LNCaP clone FGC (cell line): Measurements from ENCODE around the gene KRT78.

Experiments used
- DNase-seq: peaks from one replicate; pipeline ENCODE4 v3.0.0-alpha.2; 2011; ENCODE audit warnings: low read depth
- H3K4me3 ChIP-seq: 2 replicates; pipeline ENCODE4 v1.5.1; 2011; ENCODE audit warnings: mild to moderate bottlenecking, low read depth, low read length, control low read depth
- TF ChIP-seq, protein P1 (sequence below): IDR thresholded peaks from 2 replicates; pipeline ENCODE4 v1.5.1; 2012; ENCODE audit warnings: mild to moderate bottlenecking; ENCODE audit not compliant: control insufficient read depth, insufficient read depth; ENCODE audit errors: extremely low read depth

The KRT78 gene

GRCh38 chr12:52848661-52849255 lies at the start of gene KRT78:
Gene KRT78 (minus strand): TSS chr12:52848994. CDS start chr12:52848930, 64 bp downstream.
- DNase-seq: no peak
- TF ChIP-seq, protein P1, sequence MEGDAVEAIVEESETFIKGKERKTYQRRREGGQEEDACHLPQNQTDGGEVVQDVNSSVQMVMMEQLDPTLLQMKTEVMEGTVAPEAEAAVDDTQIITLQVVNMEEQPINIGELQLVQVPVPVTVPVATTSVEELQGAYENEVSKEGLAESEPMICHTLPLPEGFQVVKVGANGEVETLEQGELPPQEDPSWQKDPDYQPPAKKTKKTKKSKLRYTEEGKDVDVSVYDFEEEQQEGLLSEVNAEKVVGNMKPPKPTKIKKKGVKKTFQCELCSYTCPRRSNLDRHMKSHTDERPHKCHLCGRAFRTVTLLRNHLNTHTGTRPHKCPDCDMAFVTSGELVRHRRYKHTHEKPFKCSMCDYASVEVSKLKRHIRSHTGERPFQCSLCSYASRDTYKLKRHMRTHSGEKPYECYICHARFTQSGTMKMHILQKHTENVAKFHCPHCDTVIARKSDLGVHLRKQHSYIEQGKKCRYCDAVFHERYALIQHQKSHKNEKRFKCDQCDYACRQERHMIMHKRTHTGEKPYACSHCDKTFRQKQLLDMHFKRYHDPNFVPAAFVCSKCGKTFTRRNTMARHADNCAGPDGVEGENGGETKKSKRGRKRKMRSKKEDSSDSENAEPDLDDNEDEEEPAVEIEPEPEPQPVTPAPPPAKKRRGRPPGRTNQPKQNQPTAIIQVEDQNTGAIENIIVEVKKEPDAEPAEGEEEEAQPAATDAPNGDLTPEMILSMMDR: no peak

DNA sequence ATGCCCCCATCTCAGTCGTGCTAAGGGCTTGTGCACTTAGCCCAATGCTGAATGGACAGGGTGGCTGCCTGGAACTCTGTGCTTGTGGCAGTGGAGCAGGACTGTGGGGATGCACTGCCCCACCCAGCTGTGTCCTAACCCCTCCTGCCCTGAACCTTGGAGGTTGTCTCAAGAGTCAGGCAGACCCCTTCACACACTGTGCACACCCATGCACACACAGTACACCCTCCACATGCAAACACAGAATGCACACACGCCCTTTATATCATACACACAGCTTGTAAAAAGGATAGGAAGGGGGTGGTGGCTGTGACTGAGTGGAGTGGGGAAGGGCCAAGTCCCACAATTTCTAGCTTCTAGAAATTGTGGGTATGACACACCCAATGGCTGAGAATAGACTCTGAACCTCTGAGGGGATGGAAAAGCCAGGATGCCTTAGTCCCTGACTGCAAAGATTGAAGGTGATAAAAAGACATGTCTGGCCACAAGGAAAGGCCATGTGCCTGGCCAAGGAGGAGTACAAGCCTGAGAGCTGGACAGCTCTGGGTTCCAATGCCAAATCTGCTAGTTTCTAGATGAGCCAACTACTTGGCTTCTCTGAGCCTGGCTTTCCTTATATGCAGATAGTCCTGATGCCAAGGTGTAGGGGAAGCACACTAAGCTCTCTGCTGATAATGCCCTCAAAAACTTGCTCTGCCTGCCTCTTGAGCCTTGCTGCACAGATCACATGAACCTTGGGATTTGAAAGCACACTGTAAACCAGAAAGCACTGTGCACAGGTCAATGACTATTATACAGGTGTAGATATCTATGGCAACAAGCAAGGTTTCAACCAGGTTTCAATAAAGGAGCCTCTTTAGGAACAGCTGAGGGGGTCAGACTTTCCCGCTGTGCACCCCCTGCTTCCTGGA lies 47.7 kb upstream of the KRT78 start:
- no peak for DNase-seq
- TF ChIP-seq, protein P1: no peak
- H3K4me3 ChIP-seq: no peak overlapping the region

More at GRCh38 chr12:52848661-52849255, at the start of gene KRT78:
- no peak within 1 kb of the TSS for H3K4me3 ChIP-seq

- TF ChIP-seq, protein P1: no peak
- DNase-seq: no peak
- no peak overlapping the region for H3K4me3 ChIP-seq
Observed at GRCh38 chr12:52895726-52896189, 47.0 kb upstream of the KRT78 start.

DNA sequence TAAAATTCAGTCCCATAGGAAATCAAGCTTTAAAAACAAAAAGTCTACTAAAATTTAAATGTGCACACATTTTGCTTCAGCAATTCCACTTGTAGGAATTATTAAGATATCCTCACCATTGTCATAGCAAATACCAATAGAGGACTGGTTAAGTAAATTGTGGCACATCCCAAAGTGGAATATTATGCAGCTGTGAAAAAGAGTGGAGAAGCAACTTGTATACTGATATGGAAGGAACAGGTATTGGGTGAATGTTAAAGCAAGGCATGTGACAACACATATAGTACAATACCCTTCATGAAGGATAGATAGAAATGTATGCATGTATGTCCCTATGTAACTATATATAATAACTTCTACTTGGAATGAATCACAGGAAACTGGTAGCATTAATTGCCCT lies 44.2 kb upstream of the KRT78 start:
- TF ChIP-seq, protein P1: no peak
- no peak for DNase-seq
- no peak overlapping the region for H3K4me3 ChIP-seq

GRCh38 chr12:52892207-52892852 lies 43.5 kb upstream of the KRT78 start:
- no peak overlapping the region for H3K4me3 ChIP-seq
- DNase-seq: no peak
- TF ChIP-seq, protein P1: no peak

DNA sequence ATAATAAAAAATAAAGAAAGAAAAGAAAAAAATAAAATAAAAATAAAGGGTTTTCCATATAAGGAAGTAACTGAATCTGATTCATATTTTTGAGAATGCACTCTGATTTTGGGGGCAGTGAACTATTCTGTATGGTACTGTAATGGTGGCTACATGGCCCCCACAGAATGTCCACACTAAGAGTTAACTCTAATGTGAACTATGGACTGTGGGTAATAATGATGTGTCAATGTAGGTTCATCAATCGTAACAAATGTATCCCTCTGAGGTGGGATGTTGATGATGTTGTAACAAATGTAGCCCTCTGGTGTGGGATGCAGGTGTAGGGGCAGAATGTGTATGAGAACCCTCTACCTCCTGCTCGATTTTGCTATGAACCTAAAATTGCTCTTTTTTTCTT lies 42.2 kb upstream of the KRT78 start:
- DNase-seq: no peak
- no peak overlapping the region for H3K4me3 ChIP-seq
- TF ChIP-seq, protein P1: no peak
